Measurements from ENCODE around the gene RBM20.
"Not testable (repeated sequence)": the region's sequence is repeated elsewhere in the genome, so short reads cannot be mapped to it uniquely, and the experiment has no call there.

RBM20 gene

DNA sequence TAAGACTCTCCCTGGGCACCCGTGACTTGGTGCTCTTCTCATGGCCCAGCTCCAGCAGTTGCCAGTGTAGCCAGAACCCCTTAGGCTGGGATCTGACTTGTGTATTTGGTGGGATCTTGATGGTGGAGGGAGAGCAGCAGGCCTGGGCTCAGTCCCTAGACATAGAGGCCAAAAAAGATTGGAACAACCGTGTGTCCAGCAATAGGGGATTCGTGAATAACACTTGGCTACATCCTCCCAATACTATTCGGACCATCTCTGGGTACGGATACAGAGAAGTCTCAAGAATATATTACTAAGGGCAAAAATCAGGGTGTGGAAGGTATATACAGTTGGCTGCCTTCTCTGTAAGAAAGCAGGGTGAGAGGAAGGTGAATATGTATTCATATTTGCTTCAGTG lies 17.2 kb downstream of the RBM20 start:
- TF ChIP-seq, protein P1, sequence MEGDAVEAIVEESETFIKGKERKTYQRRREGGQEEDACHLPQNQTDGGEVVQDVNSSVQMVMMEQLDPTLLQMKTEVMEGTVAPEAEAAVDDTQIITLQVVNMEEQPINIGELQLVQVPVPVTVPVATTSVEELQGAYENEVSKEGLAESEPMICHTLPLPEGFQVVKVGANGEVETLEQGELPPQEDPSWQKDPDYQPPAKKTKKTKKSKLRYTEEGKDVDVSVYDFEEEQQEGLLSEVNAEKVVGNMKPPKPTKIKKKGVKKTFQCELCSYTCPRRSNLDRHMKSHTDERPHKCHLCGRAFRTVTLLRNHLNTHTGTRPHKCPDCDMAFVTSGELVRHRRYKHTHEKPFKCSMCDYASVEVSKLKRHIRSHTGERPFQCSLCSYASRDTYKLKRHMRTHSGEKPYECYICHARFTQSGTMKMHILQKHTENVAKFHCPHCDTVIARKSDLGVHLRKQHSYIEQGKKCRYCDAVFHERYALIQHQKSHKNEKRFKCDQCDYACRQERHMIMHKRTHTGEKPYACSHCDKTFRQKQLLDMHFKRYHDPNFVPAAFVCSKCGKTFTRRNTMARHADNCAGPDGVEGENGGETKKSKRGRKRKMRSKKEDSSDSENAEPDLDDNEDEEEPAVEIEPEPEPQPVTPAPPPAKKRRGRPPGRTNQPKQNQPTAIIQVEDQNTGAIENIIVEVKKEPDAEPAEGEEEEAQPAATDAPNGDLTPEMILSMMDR (IDR thresholded peaks at IDR 0.05) = no peak
- H3K27me3 ChIP-seq = peaks cover 34% of the 10 kb centered on the region
- no peak overlapping the region for H3K4me3 ChIP-seq (ENCODE audit: low read depth in 1 of 2, low read length in 1 of 2)
- H3K4me1 ChIP-seq (ENCODE audit: control insufficient read depth in 1 of 2, insufficient read depth in 1 of 2, low read depth in 1 of 2, low read length in 1 of 2) = no peaks in the 10 kb centered on the region
- no peaks in the 10 kb centered on the region for H3K36me3 ChIP-seq
- no peaks in the 10 kb centered on the region for H3K9me3 ChIP-seq
- no peak overlapping the region for H3K27ac ChIP-seq

DNA sequence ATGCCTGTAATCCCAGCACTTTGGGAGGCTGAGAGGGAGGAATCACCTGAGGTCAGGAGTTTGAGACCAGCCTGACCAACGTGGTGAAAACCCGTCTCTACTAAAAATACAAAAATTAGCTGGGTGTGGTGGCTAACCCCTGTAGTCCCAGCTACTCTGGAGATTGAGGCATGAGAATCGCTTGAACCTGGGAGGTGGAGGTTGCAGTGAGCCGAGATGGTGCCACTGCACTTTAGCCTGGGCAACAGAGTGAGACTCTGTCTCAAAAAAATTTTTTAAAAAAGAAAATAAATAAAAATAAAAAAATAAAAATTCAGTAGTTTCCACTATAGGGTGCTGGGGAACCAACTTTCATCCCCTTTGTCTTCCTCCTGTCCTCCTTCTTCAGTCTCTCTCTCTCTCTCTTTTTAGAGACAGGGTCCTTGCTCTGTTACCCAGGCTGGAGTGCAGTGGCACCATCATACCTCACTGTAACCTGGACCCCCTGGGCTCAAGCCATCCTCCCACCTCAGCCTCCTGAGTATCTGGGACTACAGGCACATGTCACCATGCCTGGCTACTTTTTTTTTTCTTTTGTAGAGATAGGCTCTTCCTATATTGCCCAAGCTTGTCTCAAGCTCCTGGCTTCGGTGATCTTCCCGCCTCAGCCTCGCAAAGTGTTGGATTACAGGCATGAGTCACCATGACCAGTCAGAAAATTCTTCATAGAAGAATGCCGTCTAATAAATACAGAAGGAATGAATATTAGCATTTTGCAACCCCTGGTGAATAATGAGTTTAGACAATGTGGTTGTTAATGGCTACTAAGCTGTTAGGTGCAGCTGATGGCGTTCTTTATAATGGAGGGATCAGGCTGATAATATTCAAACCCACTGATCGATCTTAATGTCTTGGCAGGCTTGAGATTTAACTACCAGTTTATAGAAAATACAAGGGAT lies 20.6 kb downstream of the RBM20 start:
- no peaks in the 10 kb centered on the region for H3K9me3 ChIP-seq
- no peaks in the 10 kb centered on the region for H3K4me1 ChIP-seq (ENCODE audit: control insufficient read depth in 1 of 2, insufficient read depth in 1 of 2, low read depth in 1 of 2, low read length in 1 of 2)
- no peaks in the 10 kb centered on the region for H3K36me3 ChIP-seq
- no peak overlapping the region for H3K27ac ChIP-seq
- no peak overlapping the region for H3K4me3 ChIP-seq (ENCODE audit: low read depth in 1 of 2, low read length in 1 of 2)
- TF ChIP-seq, protein P1 (IDR thresholded peaks at IDR 0.05) = no peak
- H3K27me3 ChIP-seq = peaks cover 51% of the 10 kb centered on the region

DNA sequence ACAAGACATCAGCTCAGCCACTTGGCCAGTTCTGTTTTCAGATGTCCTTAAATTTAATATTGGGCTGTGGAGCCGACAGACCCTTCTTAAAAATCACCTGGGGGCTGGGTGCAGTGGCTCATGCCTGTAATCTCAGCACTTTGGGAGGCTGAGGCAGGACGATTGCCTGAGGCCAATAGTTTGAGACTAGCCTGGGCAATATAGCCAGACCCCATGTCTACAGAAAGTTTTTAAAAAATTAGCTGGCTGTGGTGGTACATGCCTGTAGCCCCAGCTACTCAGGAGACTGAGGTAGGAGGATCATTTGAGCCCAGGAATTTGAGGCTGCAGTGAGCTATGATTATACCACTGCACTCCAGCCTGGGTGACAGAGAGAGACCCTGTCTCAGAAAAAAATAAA lies 22.1 kb downstream of the RBM20 start:
- not testable (repeated sequence) for H3K36me3 ChIP-seq; H3K27ac ChIP-seq; H3K4me1 ChIP-seq (ENCODE audit: control insufficient read depth in 1 of 2, insufficient read depth in 1 of 2, low read depth in 1 of 2, low read length in 1 of 2); H3K4me3 ChIP-seq (ENCODE audit: low read depth in 1 of 2, low read length in 1 of 2); H3K9me3 ChIP-seq
- peaks cover 62% of the 10 kb centered on the region for H3K27me3 ChIP-seq

DNA sequence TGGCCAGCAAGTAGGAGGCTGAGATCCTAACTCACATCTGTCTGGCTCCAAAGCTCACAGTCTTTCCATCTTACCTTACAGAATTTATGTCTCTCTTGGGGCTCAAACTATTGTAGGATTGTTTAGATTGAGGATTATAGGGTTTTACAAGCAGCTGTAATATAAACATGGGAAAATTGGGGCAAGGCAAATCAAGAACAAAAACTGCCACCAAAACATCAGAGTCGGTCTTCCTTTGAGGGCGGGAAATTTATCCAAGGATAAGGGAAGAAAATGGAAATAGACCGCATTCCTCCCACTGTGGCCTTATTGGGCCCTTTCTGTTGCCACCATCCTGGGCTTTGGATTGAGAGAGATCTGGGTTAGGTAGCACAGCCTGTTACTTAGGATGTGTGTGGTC lies 22.5 kb downstream of the RBM20 start:
- H3K27ac ChIP-seq = no peak overlapping the region
- H3K4me1 ChIP-seq (ENCODE audit: control insufficient read depth in 1 of 2, insufficient read depth in 1 of 2, low read depth in 1 of 2, low read length in 1 of 2) = peaks cover 0 to under 1% of the 10 kb centered on the region in 2 experiments
- TF ChIP-seq, protein P1 (IDR thresholded peaks at IDR 0.05) = no peak
- no peak overlapping the region for H3K4me3 ChIP-seq (ENCODE audit: low read depth in 1 of 2, low read length in 1 of 2)
- peaks cover 62% of the 10 kb centered on the region for H3K27me3 ChIP-seq
- H3K9me3 ChIP-seq = no peaks in the 10 kb centered on the region
- H3K36me3 ChIP-seq = no peaks in the 10 kb centered on the region

DNA sequence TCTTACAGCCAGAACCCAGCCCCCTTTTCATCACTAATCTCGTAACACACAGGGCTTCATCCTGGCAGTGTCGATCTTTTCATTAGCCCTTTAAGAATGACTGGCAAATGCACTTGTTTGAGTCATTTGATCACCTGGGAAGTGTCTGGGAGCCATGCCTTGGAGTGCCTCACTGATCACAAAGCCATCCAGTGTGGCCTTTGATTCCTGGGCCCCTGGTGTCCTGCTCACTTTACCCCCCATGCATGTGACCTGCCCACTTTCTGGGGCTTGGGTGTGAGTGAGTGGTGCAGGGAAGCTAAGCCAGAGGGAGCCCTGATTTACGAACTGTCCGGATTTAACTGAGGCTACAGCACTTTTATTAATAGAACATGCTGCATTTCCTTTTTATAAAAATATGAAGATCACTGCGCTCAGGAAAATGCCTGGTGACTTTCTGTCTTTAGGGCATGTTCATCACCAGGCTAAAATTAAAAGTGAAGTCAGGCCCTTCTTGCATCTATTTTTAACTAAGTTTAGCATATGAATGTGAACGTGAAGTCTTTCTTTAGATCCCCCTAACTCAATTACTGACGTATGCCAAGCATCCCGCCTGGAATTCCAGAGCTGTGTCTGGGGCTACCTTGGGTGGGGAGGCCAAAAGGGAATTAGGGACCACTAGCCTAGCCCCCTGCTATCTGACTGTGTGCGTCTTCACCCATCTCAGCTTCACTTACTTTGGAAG lies 23.6 kb downstream of the RBM20 start:
- H3K27me3 ChIP-seq = peaks cover 62% of the 10 kb centered on the region
- peaks cover 9 to 10% of the 10 kb centered on the region in 2 experiments for H3K4me1 ChIP-seq (ENCODE audit: control insufficient read depth in 1 of 2, insufficient read depth in 1 of 2, low read depth in 1 of 2, low read length in 1 of 2)
- no peaks in the 10 kb centered on the region for H3K9me3 ChIP-seq
- no peaks in the 10 kb centered on the region for H3K36me3 ChIP-seq
- no peak overlapping the region for H3K4me3 ChIP-seq (ENCODE audit: low read depth in 1 of 2, low read length in 1 of 2)
- H3K27ac ChIP-seq = no peak overlapping the region
- TF ChIP-seq, protein P1 (IDR thresholded peaks at IDR 0.05) = no peak

DNA sequence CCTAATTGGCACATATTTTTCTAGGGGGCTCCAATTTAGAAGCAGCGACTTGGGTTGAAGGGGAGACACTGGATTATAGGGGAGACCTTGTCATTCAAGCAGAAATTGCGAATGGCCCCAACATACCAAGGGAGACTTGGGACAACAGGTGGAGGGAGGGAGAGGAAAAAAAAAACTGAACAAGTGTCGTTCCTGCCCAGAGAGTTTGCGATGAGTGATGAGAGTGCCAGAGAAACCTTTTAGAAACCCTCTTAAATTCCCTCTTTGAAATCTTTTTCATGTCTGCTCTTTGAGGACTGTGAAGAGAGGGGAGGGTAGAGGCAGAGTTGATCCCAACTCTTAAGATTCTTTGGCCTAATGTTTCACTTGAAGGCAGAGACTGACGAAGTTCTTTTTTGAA lies 24.3 kb downstream of the RBM20 start:
- Histone ChIP-seq H3K9me3 (no peaks in the 10 kb centered on the region), H3K4me1 (ENCODE audit: control insufficient read depth in 1 of 2, insufficient read depth in 1 of 2, low read depth in 1 of 2, low read length in 1 of 2) (peaks cover 9 to 10% of the 10 kb centered on the region in 2 experiments), H3K27me3 (peaks cover 56% of the 10 kb centered on the region), H3K4me3 (ENCODE audit: low read depth in 1 of 2, low read length in 1 of 2) (no peak overlapping the region), H3K36me3 (no peaks in the 10 kb centered on the region), H3K27ac (no peak overlapping the region)
- TF ChIP-seq, protein P1 (IDR thresholded peaks at IDR 0.05) = no peak
